Activated CD8-positive, alpha-beta memory T cell treated with anti-CD3 and anti-CD28 coated beads, Interleukin-2, amount 50 U/mL, for 4 hours (primary cell): ENCODE results near the gene PARP4.
"Not testable (repeated sequence)": the region's sequence is repeated elsewhere in the genome, so short reads cannot be mapped to it uniquely, and the experiment has no call there.

Experiments used
- DNase-seq: peaks from one replicate; pipeline ENCODE4 v3.0.0-alpha.2; 2020

Gene PARP4

DNA sequence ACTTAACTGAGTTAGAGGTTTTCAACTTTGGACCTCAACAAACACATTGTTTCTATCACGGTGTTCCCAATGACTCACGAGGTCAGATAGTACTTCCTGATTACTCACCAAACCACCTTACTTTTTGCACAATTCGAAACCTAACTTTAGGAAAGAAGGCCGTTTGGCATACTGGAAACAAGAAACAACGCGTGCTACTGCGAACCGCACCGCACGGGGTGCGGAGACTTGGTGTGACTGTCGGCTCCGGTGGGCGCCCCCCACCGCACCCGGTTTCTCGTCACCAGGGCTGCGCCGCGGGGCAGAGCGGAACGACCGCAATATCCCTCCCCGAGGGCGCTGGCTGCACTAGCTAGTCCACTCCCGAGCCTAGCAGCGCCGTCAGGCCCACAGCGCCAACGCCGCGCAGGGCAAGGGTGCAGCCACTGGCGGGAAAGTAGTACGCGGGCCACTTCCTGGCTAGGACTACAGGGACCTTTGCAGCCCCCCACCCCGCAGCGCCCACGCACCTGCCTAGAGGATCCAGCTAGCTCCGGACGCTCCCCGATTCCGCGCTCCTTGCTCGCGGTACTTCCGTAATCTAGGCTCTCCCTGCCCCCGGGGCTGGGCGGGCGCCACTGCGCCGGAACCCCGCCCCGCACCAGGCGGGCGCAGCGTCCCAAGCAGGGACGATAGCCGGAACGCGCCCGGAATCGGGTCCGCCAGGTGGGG lies at the start of gene PARP4:
Gene PARP4 (minus strand): TSS at position 582 of the 711 bp plus-strand sequence. CDS start 9,002 bp downstream, outside the sequence.
- peak; percentile 55 for DNase-seq

DNA sequence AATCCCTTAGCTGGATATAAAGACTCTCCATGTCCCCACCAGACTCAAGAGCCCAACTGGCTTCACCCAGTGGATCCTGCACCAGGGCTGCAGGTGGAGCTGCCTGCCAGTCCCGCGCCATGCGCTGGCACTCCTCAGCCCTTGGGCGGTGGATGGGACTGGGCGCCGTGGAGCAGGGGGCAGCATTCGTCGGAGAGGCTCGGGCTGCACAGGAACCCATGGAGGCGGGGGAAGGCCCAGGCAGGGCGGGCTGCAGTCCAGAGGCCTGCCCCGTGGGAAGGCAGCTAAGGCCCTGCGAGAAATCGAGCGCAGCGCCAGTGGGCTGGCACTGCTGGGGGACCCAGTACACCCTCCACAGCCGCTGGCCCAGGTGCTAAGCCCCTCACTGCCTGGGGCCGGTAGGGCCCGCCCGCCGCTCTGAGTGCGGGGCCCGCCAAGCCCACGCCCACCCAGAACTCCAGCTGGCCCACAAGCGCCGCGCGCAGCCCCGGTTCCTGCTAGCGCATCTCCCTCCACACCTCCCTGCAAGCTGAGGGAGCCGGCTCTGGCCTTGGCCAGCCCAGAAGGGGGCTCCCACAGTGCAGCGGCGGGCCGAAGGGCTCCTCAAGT lies 48.1 kb upstream of the PARP4 start:
- not testable (repeated sequence) for DNase-seq

DNA sequence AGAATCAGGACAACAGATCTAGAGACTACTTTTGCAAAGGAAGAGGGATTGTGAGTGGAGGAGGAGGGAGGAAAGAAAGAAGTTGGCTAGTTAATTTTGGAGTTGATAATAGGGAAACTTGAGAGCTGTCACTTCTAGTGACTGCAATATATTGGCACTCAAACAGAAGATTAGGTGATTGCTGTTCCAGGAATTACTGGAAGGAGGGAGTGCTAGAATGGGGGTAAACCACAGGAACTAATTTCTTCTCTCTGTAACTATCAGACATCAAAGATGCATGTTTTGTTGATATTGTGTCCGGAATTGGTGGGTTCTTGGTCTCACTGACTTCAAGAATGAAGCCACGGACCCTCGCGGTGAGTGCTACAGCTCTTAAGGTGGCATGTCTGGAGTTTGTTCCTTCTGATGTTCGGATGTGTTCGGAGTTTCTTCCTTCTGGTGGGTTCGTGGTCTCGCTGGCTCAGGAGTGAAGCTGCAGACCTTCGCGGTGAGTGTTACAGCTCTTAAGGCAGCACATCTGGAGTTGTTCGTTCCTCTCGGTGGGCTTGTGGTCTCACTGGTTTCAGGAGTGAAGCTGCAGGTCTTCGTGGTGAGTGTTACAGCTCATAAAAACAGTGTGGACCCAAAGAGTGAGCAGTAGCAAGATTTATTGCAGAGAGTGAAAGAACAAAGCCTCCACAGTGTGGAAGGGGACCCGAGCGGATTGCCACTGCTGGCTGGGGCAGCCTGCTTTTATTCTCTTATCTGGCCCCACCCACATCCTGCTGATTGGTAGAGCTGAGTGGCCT lies 47.0 kb upstream of the PARP4 start:
- DNase-seq = not testable (repeated sequence)

- no peak for DNase-seq
Measured at GRCh38 chr13:24557081-24557480, 44.5 kb upstream of the PARP4 start.

GRCh38 chr13:24553892-24554291 lies 41.3 kb upstream of the PARP4 start:
- DNase-seq = not testable (repeated sequence)

DNA sequence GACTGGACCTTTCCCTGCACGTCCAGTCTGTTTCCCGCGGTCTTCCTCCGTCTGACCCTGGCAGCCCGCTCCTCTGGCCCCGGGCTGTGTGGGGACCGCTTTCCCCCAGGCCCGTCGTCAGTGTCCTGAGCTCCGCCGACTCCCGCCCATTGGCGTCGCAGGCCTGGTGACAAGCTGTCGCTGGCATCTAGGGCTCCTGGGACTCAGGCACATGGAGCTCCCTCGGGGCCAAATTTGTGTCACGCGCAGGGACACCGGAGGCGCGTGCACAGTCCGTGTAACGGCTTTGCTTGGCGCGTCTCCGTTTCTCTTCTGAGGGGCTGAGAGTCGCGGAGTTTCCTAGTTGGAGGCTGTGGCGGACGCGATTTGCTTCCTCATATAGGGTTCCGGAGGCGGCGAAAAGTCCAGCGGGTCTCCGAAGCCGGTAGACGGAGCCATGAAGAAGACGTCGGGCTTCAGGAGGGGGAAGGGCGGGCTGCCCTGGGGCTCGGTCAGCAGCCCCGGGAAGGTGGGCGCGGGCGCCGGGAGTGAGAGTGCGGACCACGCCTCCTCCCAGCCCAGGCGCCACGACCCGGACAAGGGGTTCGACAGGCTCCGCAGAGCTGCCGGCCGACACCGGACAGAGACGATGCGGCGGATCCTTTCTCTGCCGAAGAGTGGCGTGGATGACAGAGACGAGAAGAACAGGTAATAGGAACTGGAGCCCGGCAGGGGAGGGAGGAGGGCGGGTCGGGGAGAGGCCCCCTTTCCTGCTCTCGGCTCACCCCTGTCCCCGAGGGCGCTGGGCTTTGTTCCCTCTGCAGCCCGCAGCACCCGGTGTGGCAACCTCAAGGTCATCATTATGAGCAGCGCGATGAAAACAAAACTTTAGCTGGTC lies 29.1 kb upstream of the PARP4 start:
- not testable (repeated sequence) for DNase-seq

DNA sequence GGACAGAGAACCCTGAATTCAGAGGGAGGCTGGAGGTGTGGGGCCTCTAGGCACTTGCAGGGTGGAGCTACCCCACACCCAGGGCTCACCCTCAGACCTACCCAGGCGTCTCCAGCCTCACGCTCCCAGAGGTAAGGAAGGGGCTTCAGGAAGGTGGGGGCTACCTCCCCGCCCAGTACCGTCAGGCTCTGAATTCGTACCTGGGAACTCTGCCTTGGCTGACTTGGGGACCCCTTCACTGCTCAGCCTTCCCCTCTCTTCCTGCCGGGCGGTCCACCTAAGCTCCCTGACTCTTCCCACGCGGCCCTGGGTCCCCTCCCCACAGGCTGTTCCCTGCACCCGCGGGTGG lies 28.5 kb upstream of the PARP4 start:
- DNase-seq = no peak

- DNase-seq = no peak
Measured at GRCh38 chr13:24540236-24541126, 27.9 kb upstream of the PARP4 start.

- no peak for DNase-seq
Measured at GRCh38 chr13:24539500-24540165, 27.1 kb upstream of the PARP4 start.

- no peak for DNase-seq
Measured at GRCh38 chr13:24529478-24529877, 16.9 kb upstream of the PARP4 start.

- DNase-seq = no peak
Measured at GRCh38 chr13:24528816-24529398, 16.3 kb upstream of the PARP4 start.

GRCh38 chr13:24527266-24527775 lies 14.7 kb upstream of the PARP4 start:
- DNase-seq = no peak

DNA sequence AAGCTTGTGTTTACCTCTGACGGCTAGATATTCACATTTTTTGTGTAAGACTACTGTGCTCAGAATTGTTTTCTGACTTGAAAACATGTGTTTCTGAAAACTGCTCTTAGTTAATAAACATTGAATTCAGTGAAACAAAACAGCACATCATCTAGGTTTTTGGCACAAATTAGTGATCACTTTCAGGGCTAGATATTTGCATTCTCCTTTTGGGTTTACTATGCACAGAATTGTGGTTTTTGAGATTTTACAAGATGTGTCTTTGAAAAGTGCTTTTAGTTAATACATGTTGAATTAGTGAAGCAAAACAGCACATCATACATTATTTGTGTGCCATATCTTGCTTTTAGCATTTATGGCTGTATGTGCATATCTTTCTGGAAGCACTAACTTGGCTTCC lies 8.2 kb upstream of the PARP4 start:
- no peak for DNase-seq

GRCh38 chr13:24516919-24517318 lies 4.3 kb upstream of the PARP4 start:
- no peak for DNase-seq

- no peak for DNase-seq
Measured at GRCh38 chr13:24512908-24513213, 283 bp upstream of the PARP4 start.

GRCh38 chr13:24511816-24512196 lies 772 bp downstream of the PARP4 start:
- DNase-seq = no peak

GRCh38 chr13:24511019-24511815 lies 1.4 kb downstream of the PARP4 start:
- DNase-seq = peak; percentile 62

DNA sequence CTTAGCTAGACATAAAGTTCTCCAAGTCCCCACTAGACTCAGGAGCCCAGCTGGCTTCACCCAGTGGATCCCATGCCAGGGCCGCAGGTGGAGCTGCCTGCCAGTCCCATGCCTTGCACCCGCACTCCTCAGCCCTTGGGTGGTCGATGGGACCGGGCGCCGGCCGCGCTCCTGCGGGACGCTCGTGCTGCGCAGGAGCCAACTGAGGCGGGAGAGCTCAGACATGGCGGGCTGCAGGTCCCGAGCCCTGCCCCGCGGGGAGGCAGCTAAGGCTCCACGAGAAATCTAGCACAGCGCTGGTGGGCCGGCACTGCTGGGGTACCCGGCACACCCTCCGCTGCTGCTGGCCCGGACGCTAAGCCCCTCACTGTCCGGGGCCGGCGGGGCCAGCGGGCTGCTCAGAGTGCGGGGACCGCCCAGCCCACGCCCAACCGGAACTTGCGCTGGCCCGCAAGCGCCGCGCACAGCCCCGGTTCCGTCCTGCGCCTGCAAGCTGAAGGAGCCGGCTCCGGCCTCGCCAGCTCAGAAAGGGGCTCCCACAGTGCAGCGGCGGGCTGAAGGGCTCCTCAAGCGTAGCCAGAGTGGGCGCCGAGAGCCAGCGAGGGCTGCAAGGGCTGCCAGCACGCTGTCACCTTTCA lies 5.8 kb downstream of the PARP4 start:
- DNase-seq = no peak

- DNase-seq = not testable (repeated sequence)
Measured at GRCh38 chr13:24506283-24506682, 6.3 kb downstream of the PARP4 start.
